ENCODE data around the gene TBC1D16.

Gene TBC1D16

DNA sequence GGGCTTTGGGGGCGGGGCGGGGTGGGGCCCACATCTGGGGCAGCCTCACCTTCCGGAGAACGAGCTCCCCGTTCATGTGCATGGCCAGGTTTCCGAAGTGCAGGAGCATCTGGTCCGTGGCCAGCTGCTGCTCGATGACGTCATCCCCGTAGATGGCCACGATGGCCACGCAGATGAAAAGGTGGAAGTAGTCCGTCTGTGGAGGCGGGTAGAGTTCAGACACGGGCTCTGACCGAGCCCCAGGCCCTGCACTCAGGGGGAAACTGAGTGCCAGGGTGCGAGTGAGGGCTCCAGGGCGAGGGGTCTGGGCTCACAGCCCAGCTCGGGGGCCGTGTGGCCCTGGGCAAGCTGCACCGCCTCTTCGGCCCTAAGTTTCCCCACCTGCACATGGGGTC lies 93.7 kb downstream of the TBC1D16 start:
- TF ChIP-seq CTCF (IDR thresholded peaks at IDR 0.05; ENCODE audit: low read depth, low read length) = no peak

GRCh38 chr17:79941088-79942010 lies 94.3 kb downstream of the TBC1D16 start:
- H3K4me3 ChIP-seq (ENCODE audit: low read depth, low read length) = no peak overlapping the region
- TF ChIP-seq CTCF (IDR thresholded peaks at IDR 0.05; ENCODE audit: low read depth, low read length) = no peak

More for the DNA sequence above, 93.7 kb downstream of the TBC1D16 start:
- no peak overlapping the region for H3K4me3 ChIP-seq (ENCODE audit: low read depth, low read length)

- TF ChIP-seq CTCF (IDR thresholded peaks at IDR 0.05; ENCODE audit: low read depth, low read length) = no peak
- no peak overlapping the region for H3K4me3 ChIP-seq (ENCODE audit: low read depth, low read length)
Observed at GRCh38 chr17:79940459-79941087, 95.1 kb downstream of the TBC1D16 start.

DNA sequence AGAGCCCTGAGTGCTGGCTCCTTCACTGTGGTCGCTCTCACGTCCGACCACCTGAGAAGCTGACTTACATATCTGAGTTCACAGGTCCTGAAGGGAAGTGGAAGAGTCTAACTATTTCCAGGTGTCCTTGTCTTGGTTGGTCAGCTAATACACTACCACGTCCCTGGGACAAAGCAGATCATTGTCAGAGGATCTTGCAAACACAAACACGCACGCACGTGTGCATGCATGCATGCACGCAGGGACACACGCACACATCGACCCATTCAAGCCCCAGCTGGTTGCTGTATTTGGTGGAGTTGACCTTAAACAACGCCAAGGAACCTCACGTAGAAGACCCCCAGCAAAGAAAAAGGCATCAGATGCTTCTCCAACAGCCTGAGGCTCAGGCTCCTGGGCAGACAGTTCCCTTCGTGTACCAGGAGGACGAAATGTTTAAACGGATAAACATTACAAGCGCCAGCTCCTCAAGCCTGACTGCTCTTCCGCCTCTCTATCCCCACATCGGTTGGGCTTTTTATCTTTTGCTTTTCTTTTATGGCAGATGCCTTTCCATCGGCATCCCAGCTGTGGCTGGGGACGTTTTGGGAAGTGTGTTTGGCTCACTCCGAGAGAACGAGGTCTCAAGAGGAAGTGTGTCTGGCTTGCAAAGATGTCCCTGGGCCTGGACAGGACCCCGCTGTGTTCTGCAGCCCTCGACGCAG lies 95.8 kb downstream of the TBC1D16 start:
- TF ChIP-seq CTCF (IDR thresholded peaks at IDR 0.05; ENCODE audit: low read depth, low read length) = no peak
- H3K4me3 ChIP-seq (ENCODE audit: low read depth, low read length) = no peak overlapping the region

DNA sequence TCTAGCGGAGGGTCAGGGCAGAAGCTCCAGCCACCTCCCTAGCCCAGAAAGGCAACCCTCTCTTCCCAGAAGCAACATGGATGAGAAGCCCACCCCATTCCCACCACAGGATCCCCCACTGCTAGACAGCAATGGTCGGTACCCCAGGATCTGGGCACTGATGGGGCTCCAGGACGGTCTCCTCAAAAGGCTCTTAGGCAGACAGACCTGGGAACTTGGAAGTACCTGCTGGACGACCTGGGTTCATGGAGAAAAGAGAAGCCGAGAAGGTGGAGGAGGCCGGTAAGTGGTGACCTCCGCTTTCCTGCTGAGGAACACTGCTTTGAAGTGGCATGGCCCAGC lies 96.6 kb downstream of the TBC1D16 start:
- H3K4me3 ChIP-seq (ENCODE audit: low read depth, low read length) = no peak overlapping the region
- TF ChIP-seq CTCF (IDR thresholded peaks at IDR 0.05; ENCODE audit: low read depth, low read length) = no peak

GRCh38 chr17:79938336-79939093 lies 97.2 kb downstream of the TBC1D16 start:
- H3K4me3 ChIP-seq (ENCODE audit: low read depth, low read length) = no peak overlapping the region
- TF ChIP-seq CTCF (IDR thresholded peaks at IDR 0.05; ENCODE audit: low read depth, low read length) = no peak

Measured in WI38 (cell line).